ENCODE measurements around the gene CCND2.

CCND2 gene

GRCh38 chr12:4276524-4277204 is 3.1 kb downstream of the CCND2 start:
- peak; percentile 70 for DNase-seq (ENCODE audit: low read depth, low spot score)

GRCh38 chr12:4277205-4277543 is 3.6 kb downstream of the CCND2 start:
- no peak for DNase-seq (ENCODE audit: low read depth, low spot score)

GRCh38 chr12:4277857-4278256 is 4.3 kb downstream of the CCND2 start:
- DNase-seq (ENCODE audit: low read depth, low spot score), result no peak

GRCh38 chr12:4278329-4279197 is 5.0 kb downstream of the CCND2 start:
- no peak for DNase-seq (ENCODE audit: low read depth, low spot score)

DNA sequence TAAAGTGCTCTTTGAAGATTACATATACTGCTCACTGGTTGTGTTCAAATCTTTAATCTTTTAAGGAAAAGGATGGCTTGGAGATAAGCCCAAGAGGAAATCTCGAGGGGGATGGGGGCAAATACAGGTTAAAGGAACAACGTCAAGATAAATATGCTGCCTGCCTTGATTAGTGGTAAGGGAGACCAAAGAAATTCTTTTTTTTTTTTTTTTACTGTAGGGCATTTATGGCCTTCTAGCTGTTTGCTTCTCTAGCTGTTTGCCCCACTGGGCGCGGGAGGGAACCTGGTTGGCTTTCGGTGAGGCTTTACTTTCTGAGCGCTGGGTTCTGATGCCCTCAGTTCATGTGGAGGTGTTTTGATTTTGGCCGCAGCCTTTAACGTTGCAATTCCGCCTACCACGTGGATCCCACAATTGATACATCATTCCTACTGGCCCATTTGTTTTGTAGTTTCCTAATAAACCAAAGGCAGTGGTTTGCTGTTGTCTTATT is 5.7 kb downstream of the CCND2 start:
- no peak for DNase-seq (ENCODE audit: low read depth, low spot score)

- DNase-seq (ENCODE audit: low read depth, low spot score), result no peak
These were observed 7.0 kb downstream of the CCND2 start for GRCh38 chr12:4280351-4281163.

DNA sequence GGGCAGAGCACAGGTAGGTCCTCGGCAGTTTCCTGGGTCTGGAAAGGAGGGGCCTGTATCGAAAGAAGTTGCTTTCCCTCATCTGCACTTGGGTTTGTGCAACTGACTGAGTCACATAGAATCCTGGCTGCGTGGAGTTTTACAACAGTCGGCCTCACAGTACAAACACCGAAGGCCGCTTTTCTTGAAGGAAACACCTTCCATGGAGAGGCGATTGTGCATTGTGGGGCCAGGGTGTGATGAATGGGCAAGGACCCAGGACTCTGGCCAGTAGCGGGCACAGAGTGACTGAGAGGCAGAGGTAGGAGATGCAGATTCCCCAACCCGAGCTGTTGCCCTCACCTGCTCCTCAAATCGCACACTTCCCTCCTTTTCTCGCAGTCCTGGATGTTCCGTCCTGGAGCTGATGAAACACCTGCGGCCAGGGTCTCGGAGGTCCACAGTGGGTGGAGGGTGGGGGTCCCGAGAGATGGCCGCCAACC is 7.7 kb downstream of the CCND2 start:
- no peak for DNase-seq (ENCODE audit: low read depth, low spot score)

GRCh38 chr12:4282103-4282891 is 8.7 kb downstream of the CCND2 start:
- no peak for DNase-seq (ENCODE audit: low read depth, low spot score)

DNA sequence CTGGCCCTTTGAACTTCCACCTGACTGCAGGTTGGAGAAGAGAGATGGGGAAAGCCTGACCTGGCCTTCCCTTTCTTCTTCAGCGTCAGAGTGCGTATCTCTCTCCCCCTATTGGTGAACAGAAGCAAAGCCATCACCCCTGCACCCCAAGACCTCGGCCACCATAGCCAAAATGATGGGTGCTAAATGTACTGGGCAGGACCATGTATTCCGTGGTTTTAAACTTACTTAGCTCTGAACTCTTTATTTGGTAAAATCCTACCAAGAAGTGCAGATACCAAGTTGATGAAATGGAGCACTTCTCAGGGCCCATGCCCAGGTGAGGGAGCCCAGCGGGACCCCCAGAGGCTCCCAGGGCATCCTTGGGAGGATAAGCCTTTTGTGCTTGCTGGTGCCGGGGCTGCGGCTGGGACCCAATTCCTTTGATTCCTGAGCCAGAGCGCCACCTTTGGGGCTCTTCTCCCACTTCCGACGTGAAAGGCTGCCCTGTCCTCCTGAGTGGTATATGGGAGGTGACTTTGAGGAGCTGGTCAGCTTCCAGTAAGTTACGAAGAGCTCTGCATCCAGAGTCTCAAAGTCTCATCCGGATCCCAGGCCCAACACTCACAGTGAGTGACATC is 9.4 kb downstream of the CCND2 start:
- DNase-seq (ENCODE audit: low read depth, low spot score), result no peak

- DNase-seq (ENCODE audit: low read depth, low spot score), result no peak
These were observed 10.1 kb downstream of the CCND2 start for GRCh38 chr12:4283512-4284255.

DNA sequence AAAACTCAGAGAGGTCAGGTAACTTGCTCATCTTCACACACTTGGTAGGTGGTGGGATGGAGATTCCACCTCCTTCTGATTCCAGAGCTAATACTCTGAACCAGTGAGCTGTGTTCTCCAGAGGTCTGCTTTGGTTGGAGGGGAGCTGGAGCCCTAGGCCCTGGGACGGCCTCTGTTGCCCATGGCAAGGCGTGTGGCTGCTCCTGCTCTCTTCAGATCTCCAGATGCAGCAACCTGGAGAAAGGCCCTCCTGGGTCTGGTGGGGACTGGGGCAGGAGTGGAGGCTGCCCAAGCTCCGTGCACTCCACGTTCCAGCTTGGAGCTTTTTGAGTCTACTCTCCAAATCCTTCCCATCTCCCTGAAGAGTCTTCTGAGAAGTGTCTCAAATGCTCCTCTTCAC is 10.7 kb downstream of the CCND2 start:
- no peak for DNase-seq (ENCODE audit: low read depth, low spot score)

DNA sequence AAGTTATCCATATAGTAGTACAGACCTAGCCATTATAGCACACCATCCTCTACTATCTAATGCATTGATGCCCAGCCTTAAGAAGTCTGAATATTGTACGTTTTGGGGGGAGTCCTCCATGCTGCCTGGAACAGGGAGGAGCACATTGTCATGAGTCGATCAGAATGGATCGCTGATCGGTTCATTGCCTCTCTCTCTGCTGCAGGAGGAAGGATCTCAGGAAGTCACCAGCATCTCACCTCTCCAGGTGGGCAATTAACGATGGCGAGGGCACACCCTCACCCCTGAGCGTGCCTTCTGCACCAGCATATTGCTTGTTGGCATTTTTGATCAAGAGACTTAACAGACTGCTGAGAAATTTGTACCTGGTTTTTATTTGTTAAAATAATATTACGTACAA is 11.5 kb downstream of the CCND2 start:
- DNase-seq (ENCODE audit: low read depth, low spot score), result no peak

- no peak for DNase-seq (ENCODE audit: low read depth, low spot score)
These were observed 12.7 kb downstream of the CCND2 start for GRCh38 chr12:4286228-4286627.

GRCh38 chr12:4286771-4287317 is 13.3 kb downstream of the CCND2 start:
- no peak for DNase-seq (ENCODE audit: low read depth, low spot score)

DNA sequence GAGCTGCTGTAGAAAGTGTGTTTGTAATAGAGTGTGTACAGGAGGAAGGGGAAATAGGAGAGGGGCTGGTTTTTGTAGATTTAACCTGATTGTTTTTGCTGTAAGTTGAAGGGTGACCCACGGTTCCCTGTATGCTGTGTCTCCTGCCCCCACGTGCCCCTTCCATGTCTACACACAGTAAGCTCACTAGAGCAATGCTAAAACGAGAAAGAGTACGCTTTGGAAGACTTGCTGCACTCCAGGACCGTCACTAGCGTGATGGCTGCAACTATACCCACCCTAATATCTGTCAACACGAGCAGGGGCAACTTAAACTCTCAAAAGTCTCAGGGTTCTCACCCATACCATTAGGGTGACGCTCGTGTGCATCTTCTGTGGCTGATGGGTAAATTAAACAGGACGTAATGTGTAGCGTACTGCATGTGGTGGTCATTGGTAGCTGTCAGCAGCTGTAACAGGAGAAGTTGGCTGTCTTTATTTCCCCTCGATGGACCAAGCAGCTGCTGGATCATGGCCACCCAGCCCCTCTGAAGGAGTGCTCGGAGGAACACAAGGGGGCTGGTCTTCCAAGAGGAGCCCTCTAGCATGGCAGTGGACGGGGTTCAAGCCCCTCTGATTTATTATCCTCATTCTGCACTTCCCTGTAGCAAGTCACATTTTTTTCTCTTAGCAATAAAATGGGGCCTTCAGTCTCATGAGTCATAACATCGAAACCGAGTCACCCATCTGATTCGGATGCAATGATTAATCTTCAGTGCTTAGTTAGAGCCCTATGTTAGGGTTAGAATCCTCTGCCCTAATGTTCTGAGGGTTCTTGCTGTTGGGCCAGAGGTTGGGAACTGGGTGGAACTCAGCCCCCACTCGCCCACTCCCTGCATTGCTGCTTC is 14.0 kb downstream of the CCND2 start:
- no peak for DNase-seq (ENCODE audit: low read depth, low spot score)

- no peak for DNase-seq (ENCODE audit: low read depth, low spot score)
These were observed 15.0 kb downstream of the CCND2 start for GRCh38 chr12:4288296-4289131.

DNA sequence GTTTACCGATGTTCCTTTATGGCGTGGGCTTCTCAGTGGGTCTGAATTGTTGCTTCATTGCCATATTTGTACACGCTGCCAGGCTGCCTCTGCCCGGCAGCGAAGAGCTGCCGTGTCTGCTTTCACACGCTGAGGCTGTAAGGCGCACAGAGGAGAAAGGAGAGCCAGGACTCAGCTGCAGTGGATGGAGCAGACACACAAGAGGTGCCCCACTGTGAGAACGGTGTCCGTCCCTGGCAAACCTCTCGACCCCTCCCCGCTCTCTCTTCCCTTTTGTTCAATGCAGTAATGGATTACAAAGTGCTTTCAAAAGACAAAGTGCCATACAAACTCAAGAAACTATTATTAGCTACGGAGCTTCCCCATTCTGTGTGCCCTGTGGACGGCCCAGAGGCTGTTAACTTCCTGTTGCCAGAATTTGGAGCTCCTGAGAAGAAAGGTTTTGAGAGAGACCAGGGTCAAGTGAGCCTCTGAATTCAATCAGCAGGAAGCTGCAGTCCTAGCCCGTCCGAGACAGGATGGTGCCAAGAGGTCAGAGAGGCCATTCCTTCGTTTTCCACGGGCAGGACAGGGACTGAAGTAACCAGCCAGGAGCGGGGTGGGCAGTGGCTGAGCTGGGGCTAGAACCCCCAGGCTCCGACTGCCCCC is 15.8 kb downstream of the CCND2 start:
- no peak for DNase-seq (ENCODE audit: low read depth, low spot score)

Data from smooth muscle cell of the brain vasculature (primary cell).